SIG-M5 treated with dmso at 0.1 percent for 504 hours (cell line): Measurements from ENCODE around the gene LRTM2.

ENCODE experiments used
- DNase-seq: peaks from one replicate; lab custom pipeline; 2025; ENCODE audit not compliant: unreplicated experiment; lab: John Stamatoyannopoulos, UW

Gene LRTM2

GRCh38 chr12:1864456-1864855 lies 44.1 kb downstream of the LRTM2 start:
- no peak for DNase-seq

GRCh38 chr12:1864867-1865266 lies 44.5 kb downstream of the LRTM2 start:
- no peak for DNase-seq

- DNase-seq: no peak
Observed at GRCh38 chr12:1865284-1865866, 45.0 kb downstream of the LRTM2 start.

GRCh38 chr12:1869145-1869544 lies 48.8 kb downstream of the LRTM2 start:
- no peak for DNase-seq

GRCh38 chr12:1870086-1870485 lies 49.7 kb downstream of the LRTM2 start:
- DNase-seq: no peak

GRCh38 chr12:1870998-1871917 lies 50.9 kb downstream of the LRTM2 start:
- DNase-seq: no peak

- DNase-seq: no peak
Observed at GRCh38 chr12:1872001-1872400, 51.6 kb downstream of the LRTM2 start.

- no peak for DNase-seq
Observed at GRCh38 chr12:1872448-1872847, 52.1 kb downstream of the LRTM2 start.

- no peak for DNase-seq
Observed at GRCh38 chr12:1873531-1874510, 53.5 kb downstream of the LRTM2 start.

- no peak for DNase-seq
Observed at GRCh38 chr12:1875608-1876007, 55.2 kb downstream of the LRTM2 start.

- no peak for DNase-seq
Observed at GRCh38 chr12:1876086-1876485, 55.7 kb downstream of the LRTM2 start.

- DNase-seq: no peak
Observed at GRCh38 chr12:1877169-1877878, 57.0 kb downstream of the LRTM2 start.

GRCh38 chr12:1878214-1878613 lies 57.8 kb downstream of the LRTM2 start:
- no peak for DNase-seq

GRCh38 chr12:1878695-1879094 lies 58.3 kb downstream of the LRTM2 start:
- DNase-seq: no peak

- no peak for DNase-seq
Observed at GRCh38 chr12:1879633-1880032, 59.3 kb downstream of the LRTM2 start.

- DNase-seq: no peak
Observed at GRCh38 chr12:1880153-1880845, 59.9 kb downstream of the LRTM2 start.

- no peak for DNase-seq
Observed at GRCh38 chr12:1880876-1881275, 60.5 kb downstream of the LRTM2 start.

GRCh38 chr12:1881301-1881700 lies 60.9 kb downstream of the LRTM2 start:
- no peak for DNase-seq

- DNase-seq: no peak
Observed at GRCh38 chr12:1881936-1882335, 61.6 kb downstream of the LRTM2 start.

GRCh38 chr12:1882405-1882804 lies 62.0 kb downstream of the LRTM2 start:
- no peak for DNase-seq
